Prostate gland (tissue), 2 donors: ENCODE results near the gene HECW1.

Source experiments
- CTCF ChIP-seq, 4 experiments: fragments of 200-600 bp in 2 of 4; fragments of 450-650 bp in 2 of 4; sonication (generic) in 2 of 4; IDR thresholded peaks; 1 replicate in 3 of 4; 2 replicates in 1 of 4; pipeline ENCODE4 v1.5.1; 2016 to 2019; ENCODE audit warnings: antibody characterized with exemption in 4 of 4, mild to moderate bottlenecking in 2 of 4, moderate library complexity in 2 of 4
- POLR2A ChIP-seq: fragments of 450-650 bp; IDR thresholded peaks from one replicate; pipeline ENCODE4 v1.6.1; 2016; ENCODE audit warnings: antibody characterized with exemption, mild to moderate bottlenecking

DNA sequence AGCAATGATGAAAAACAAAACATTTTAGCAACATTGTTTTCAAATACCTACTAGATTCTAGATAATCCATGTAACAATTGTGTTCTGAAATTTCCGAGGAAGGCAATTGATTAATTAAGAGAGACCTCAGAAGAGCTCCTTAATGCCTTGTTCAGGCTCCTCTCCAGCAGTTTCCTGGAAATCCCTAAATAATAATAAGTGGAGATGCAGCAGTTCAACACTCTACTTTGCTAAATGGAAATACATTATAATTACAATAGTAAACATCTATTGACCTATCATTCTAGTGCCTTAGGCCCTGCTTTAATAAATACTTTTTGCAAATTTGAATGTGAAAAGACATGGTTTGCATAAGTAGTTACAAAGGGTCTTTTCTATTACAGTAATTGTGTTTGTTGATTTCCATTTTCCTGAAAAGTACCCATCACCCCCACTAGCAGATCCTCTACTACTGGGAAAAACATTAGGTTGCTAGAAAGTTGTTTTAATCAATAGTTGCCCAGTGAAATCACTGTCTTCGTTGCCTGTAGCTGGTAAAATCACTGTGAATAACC is 283.8 kb downstream of the HECW1 start:
- TF ChIP-seq CTCF (IDR thresholded peaks at IDR 0.05) (no peak), POLR2A (no peak)
